ENCODE measurements around the gene PF4V1.

Gene PF4V1

DNA sequence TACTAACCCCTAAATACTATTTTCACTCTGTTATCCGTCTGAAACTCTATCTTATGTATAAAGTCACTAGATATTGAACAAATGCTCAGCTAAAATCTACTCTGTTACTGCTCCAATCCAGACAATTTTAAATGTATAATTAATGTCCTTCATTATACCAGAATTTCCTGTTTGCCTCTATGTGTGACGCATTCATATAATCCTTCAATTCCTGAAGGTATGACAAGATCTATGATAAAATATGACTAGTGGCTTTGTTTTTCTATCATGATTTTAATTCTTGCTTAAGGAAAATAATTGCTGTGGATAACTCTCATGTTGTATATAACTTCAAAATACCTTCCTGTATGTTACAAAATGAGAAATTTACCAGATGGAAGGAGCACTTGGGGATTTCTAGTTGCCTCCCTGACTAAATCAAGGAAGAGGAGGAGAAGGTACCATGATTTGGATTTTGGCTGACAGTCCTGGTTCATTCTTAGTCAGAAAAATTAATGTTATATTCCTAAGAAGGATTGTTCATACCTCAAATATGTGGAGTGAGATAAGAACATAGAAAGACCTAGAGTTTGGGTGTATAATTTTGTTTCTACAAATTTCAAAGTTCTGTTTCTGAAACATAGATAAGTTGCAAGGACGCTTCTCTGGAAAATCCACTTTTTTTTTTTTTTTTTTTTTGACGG lies 11.7 kb upstream of the PF4V1 start:
- H3K27me3 ChIP-seq: no peaks in the 10 kb centered on the region
- DNase-seq: no peak
- TF ChIP-seq, protein P1, sequence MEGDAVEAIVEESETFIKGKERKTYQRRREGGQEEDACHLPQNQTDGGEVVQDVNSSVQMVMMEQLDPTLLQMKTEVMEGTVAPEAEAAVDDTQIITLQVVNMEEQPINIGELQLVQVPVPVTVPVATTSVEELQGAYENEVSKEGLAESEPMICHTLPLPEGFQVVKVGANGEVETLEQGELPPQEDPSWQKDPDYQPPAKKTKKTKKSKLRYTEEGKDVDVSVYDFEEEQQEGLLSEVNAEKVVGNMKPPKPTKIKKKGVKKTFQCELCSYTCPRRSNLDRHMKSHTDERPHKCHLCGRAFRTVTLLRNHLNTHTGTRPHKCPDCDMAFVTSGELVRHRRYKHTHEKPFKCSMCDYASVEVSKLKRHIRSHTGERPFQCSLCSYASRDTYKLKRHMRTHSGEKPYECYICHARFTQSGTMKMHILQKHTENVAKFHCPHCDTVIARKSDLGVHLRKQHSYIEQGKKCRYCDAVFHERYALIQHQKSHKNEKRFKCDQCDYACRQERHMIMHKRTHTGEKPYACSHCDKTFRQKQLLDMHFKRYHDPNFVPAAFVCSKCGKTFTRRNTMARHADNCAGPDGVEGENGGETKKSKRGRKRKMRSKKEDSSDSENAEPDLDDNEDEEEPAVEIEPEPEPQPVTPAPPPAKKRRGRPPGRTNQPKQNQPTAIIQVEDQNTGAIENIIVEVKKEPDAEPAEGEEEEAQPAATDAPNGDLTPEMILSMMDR (IDR thresholded peaks at IDR 0.05; ENCODE audit: low read depth, low read length): no peak
- no peaks in the 10 kb centered on the region for H3K36me3 ChIP-seq
- H3K9me3 ChIP-seq: no peaks in the 10 kb centered on the region
- no peaks in the 10 kb centered on the region for H3K4me1 ChIP-seq
- no peak overlapping the region for H3K4me3 ChIP-seq (ENCODE audit: low read depth, low read length)

DNA sequence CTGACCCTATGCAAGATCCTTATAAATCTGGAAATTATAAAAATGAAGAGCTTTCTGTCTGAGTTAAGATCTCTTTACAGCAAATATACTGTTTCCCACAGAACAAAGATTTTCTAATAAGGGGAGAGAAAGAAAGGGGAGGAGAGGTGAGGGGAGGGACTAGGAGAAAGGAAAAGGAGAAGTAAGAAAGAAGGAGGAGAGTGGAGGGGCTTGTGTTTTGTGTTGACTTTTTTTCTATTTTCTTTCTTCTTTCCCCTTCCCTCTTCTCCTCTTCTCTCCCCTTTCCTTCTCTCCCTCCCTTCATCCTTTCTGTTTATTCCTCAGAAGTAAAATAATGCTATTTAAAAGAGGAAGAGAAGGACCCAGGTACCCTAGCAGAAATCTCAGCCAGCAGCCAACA lies 10.4 kb upstream of the PF4V1 start:
- TF ChIP-seq, protein P1 (IDR thresholded peaks at IDR 0.05; ENCODE audit: low read depth, low read length): no peak
- H3K4me3 ChIP-seq (ENCODE audit: low read depth, low read length): no peak overlapping the region
- no peaks in the 10 kb centered on the region for H3K36me3 ChIP-seq
- no peaks in the 10 kb centered on the region for H3K9me3 ChIP-seq
- DNase-seq: no peak
- no peaks in the 10 kb centered on the region for H3K4me1 ChIP-seq
- H3K27me3 ChIP-seq: no peaks in the 10 kb centered on the region

DNA sequence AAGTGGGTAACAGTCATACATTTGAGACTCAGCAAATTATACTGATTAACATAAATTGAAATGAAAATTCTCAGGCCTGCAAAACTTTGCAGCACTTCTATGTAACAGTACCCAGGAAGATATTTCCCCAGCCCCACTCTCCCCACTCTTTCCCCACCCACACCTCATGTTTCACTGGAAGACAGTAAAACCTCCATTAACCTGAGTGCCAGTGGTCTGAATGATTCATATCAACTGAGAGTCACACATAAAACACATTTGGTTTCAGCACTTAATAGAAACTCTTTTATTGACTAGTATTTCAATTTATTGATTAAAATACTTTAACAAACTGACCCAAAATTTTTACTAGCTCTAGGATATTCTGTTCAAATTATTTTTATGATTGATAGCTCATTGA lies 9.7 kb upstream of the PF4V1 start:
- no peaks in the 10 kb centered on the region for H3K27me3 ChIP-seq
- no peak overlapping the region for H3K4me3 ChIP-seq (ENCODE audit: low read depth, low read length)
- TF ChIP-seq, protein P1 (IDR thresholded peaks at IDR 0.05; ENCODE audit: low read depth, low read length): no peak
- H3K36me3 ChIP-seq: no peaks in the 10 kb centered on the region
- no peaks in the 10 kb centered on the region for H3K9me3 ChIP-seq
- no peaks in the 10 kb centered on the region for H3K4me1 ChIP-seq
- no peak for DNase-seq

DNA sequence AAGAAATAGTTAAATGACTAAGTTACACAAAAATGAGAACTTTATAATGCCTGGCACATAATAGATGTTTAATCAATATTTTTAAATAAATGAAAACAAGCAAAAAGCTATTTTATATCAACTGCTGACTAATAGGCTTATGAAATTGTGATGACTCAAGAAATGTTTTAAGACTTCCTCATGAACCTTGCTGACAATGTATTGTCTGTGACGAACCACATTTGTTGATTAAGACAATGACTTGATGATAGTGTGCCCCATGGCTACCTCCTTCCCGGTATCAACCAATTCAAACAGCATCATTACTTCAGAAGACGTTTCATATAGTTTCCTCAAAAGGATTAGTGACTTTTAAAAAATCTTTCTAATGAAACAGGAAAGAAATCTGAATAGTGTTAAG lies 8.8 kb upstream of the PF4V1 start:
- TF ChIP-seq, protein P1 (IDR thresholded peaks at IDR 0.05; ENCODE audit: low read depth, low read length): no peak
- no peaks in the 10 kb centered on the region for H3K36me3 ChIP-seq
- no peaks in the 10 kb centered on the region for H3K4me1 ChIP-seq
- H3K27me3 ChIP-seq: no peaks in the 10 kb centered on the region
- DNase-seq: no peak
- no peak overlapping the region for H3K4me3 ChIP-seq (ENCODE audit: low read depth, low read length)
- no peaks in the 10 kb centered on the region for H3K9me3 ChIP-seq

DNA sequence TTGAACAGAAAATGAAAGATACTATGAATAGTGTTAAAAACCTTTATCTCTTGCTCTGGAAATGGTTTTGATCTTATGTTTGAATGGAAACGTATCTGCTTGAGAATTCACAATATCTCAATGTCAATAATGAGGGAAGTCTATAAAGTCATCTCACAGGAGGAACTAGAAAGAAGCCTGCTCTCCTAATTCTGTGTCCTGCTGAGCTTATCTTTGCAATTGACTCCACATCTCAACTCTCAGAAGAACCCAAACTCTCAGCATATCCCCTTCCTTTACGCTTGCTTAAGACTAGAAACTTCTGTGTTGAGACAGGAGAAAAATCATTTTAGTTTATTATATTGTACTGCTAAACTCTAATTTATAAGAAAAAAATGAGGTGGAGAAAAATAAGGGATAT lies 8.3 kb upstream of the PF4V1 start:
- Histone ChIP-seq H3K36me3 (no peaks in the 10 kb centered on the region), H3K9me3 (no peaks in the 10 kb centered on the region), H3K4me3 (ENCODE audit: low read depth, low read length) (no peak overlapping the region), H3K4me1 (no peaks in the 10 kb centered on the region), H3K27me3 (no peaks in the 10 kb centered on the region)
- no peak for DNase-seq
- TF ChIP-seq, protein P1 (IDR thresholded peaks at IDR 0.05; ENCODE audit: low read depth, low read length): no peak

DNA sequence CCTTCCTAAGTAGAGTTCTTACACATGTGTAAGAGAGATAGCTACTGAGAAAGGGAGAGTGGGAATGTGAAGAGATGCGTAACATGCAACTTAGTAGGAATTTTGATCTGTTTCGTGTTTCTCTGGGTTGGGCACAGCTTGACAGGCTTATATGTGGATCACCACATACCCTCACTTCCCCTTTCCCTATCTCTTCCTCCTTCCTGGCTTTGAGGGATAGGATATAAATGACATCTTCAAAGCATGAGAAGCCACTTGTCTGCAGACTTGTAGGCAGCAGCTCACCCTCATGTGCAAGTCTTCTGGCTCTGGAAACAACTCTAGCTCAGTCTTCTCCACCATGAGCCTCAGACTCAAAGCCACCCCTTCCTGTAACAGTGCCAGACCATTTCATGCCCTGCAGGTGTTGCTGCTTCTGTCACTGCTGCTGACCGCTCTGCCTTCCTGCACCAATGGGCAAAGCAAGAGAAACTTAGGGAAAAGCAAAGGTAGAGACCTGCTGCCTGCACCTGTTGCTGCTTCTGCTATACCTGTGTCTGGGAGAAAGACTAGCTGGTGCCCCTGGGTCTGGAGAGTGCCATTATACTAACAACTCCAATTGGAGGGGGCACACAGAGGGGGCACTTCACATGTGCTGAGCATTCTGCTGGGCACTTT lies 5.4 kb upstream of the PF4V1 start:
- TF ChIP-seq, protein P1 (IDR thresholded peaks at IDR 0.05; ENCODE audit: low read depth, low read length): no peak
- H3K4me1 ChIP-seq: no peaks in the 10 kb centered on the region
- H3K36me3 ChIP-seq: no peaks in the 10 kb centered on the region
- DNase-seq: no peak
- H3K9me3 ChIP-seq: no peaks in the 10 kb centered on the region
- H3K4me3 ChIP-seq (ENCODE audit: low read depth, low read length): no peak overlapping the region
- H3K27me3 ChIP-seq: no peaks in the 10 kb centered on the region
